ENCODE results near the gene FBXL7.
"Not testable (repeated sequence)": the region's sequence is repeated elsewhere in the genome, so short reads cannot be mapped to it uniquely, and the experiment has no call there.

The FBXL7 gene

GRCh38 chr5:15833365-15833764 is 333.4 kb downstream of the FBXL7 start:
- no peak for DNase-seq

GRCh38 chr5:15834596-15835245 is 334.7 kb downstream of the FBXL7 start:
- DNase-seq, result no peak

GRCh38 chr5:15835514-15835913 is 335.5 kb downstream of the FBXL7 start:
- no peak for DNase-seq

- no peak for DNase-seq
Observed at GRCh38 chr5:15837551-15838289, 337.7 kb downstream of the FBXL7 start.

- no peak for DNase-seq
Observed at GRCh38 chr5:15844253-15844652, 344.3 kb downstream of the FBXL7 start.

- DNase-seq, result no peak
Observed at GRCh38 chr5:15844871-15845270, 344.9 kb downstream of the FBXL7 start.

GRCh38 chr5:15850536-15850935 is 350.6 kb downstream of the FBXL7 start:
- DNase-seq, result no peak

- DNase-seq, result no peak
Observed at GRCh38 chr5:15850939-15851341, 351.0 kb downstream of the FBXL7 start.

GRCh38 chr5:15852217-15852616 is 352.2 kb downstream of the FBXL7 start:
- no peak for DNase-seq

GRCh38 chr5:15852949-15853348 is 353.0 kb downstream of the FBXL7 start:
- DNase-seq, result no peak

- no peak for DNase-seq
Observed at GRCh38 chr5:15858326-15858725, 358.3 kb downstream of the FBXL7 start.

GRCh38 chr5:15864536-15865215 is 364.7 kb downstream of the FBXL7 start:
- DNase-seq, result no peak

- not testable (repeated sequence) for DNase-seq
Observed at GRCh38 chr5:15872259-15872658, 372.3 kb downstream of the FBXL7 start.

GRCh38 chr5:15877914-15878313 is 377.9 kb downstream of the FBXL7 start:
- DNase-seq, result no peak

GRCh38 chr5:15880201-15880600 is 380.2 kb downstream of the FBXL7 start:
- no peak for DNase-seq

- no peak for DNase-seq
Observed at GRCh38 chr5:15885156-15885555, 385.2 kb downstream of the FBXL7 start.

- no peak for DNase-seq
Observed at GRCh38 chr5:15886156-15886555, 386.2 kb downstream of the FBXL7 start.

GRCh38 chr5:15887093-15887492 is 387.1 kb downstream of the FBXL7 start:
- no peak for DNase-seq

GRCh38 chr5:15889001-15889400 is 389.0 kb downstream of the FBXL7 start:
- DNase-seq, result no peak

- DNase-seq, result no peak
Observed at GRCh38 chr5:15893866-15894265, 393.9 kb downstream of the FBXL7 start.

GRCh38 chr5:15897656-15898055 is 397.7 kb downstream of the FBXL7 start:
- no peak for DNase-seq

GRCh38 chr5:15898641-15899040 is 398.7 kb downstream of the FBXL7 start:
- DNase-seq, result no peak

- DNase-seq, result no peak
Observed at GRCh38 chr5:15899481-15899880, 399.5 kb downstream of the FBXL7 start.

GRCh38 chr5:15901151-15901550 is 401.2 kb downstream of the FBXL7 start:
- DNase-seq, result no peak
